ENCODE data around the gene CAMSAP2. TPM values are rescaled to one million over a fixed set of nuclear protein-coding genes. Genes with fewer than 3 reads are reported as not detected.

Gene CAMSAP2
- total and polyA plus RNA-seq, 10 of the 15 experiments (the other 5 are each of a cell fraction or from before 2014, with no cell fraction given): 3.9 to 19.8 (median 8.0) TPM

- TF ChIP-seq SMARCA5 (IDR thresholded peaks at IDR 0.05): 0 out of 2 replicates have a peak, but pooled peaks have one; percentile 4
Observed at GRCh38 chr1:200738949-200739651, 407 bp downstream of the CAMSAP2 start (continued).

DNA sequence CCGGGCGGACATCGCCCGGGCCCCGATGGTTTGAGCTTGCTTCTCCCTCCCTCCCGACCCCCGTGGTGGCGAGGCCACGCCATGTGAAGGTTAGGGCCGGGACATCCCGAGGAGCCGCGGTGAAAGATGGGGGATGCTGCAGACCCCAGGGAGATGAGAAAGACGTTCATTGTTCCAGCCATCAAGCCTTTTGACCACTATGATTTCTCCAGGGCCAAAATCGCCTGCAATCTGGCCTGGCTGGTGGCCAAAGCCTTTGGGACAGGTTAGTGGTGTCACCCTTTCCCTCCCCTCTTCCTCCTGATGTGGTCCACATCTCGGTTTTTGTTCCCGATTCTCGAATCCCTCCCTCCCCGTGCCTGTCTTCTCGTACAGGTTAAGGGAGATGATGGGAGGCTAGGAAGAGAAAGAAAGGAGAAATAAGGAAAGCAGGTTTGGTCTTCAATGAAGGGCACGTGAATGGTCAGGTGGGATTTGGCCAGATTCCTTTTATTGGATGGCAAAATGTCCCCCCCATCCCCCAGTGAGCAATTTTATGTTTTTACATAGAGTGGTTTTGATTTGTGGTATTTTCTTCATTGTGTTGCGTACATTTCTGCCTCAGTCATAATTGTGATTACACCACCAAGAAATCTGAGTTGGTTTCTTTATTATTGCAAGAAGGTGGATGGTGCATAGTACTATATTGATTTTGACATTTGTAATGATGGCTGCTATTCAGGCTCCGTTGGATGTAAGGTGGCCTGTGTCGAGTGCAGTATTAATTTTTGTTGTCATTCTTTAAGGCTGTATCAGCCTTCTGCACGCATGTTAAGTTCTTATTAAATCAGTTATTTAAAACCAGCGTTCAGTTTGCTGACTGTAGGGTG, 1.2 kb downstream of the CAMSAP2 start:
- H3K4me1 ChIP-seq (ENCODE audit: control insufficient read depth, insufficient read depth, low read length): peaks cover 5% of the 10 kb centered on the region
- FAIRE-seq (no peak), ATAC-seq (no peak; the same call in 2 of the 3 replicates), DNase-seq (ENCODE audit: low read depth, low spot score) (no peak)
- peak overlapping the region; percentile 92 for H3K4me2 ChIP-seq (ENCODE audit: control insufficient read depth, insufficient read depth)
- intact Hi-C loops (cut with micrococcal nuclease; ENCODE audit: unreplicated experiment) (loop anchor here (1.0 to 5.0 kb wide), 3 partner anchors 42 to 115 kb away; partner anchors contain the start of gene DDX59), in situ Hi-C loops (cut with MboI) (no loop called here)
- H3K79me2 ChIP-seq (ENCODE audit: control insufficient read depth, insufficient read depth, low read length): peaks cover 54% of the 10 kb centered on the region
- no peaks in the 10 kb centered on the region for H3K36me3 ChIP-seq (ENCODE audit: control insufficient read depth in 2 of 2, insufficient read depth in 2 of 2, low read length in 1 of 2)
- SMC1A ChIA-PET (ENCODE audit: uncharacterized antibody, unreplicated experiment): interaction anchor here (1.3 to 3.7 kb wide), 2 partner anchors 8 to 151 kb away, joined by 3 to 17 read pairs; no protein-coding TSS in a partner anchor
- peak overlapping the region; percentile 90 for H3K9ac ChIP-seq (ENCODE audit: control insufficient read depth, insufficient read depth, low read length)
- peak overlapping the region; percentile 88 for H3K27ac ChIP-seq (ENCODE audit: control insufficient read depth, insufficient read depth)
- WGBS (ENCODE audit: insufficient coverage, insufficient replicate concordance, low lambda C conversion rate, missing lambda C conversion rate): 7% methylated on average over 18 of the region's 26 CpGs
- RAD21 ChIA-PET (ENCODE audit: unreplicated experiment): interaction anchor here (1.0 to 3.2 kb wide), 5 partner anchors 41 to 118 kb away, joined by 3 to 21 read pairs (median 3); partner anchors contain the start of genes DDX59 and KIF14
- POLR2A ChIA-PET: interaction anchor here (0.9 to 2.7 kb wide), 5 partner anchors 41 to 112 kb away, joined by 3 to 21 read pairs (median 5); partner anchors contain the start of gene DDX59
- H3K27me3 ChIP-seq (replicated peaks in 1 of 2; ENCODE audit: control insufficient read depth in 2 of 2, insufficient read depth in 2 of 2, low read length in 1 of 2): no peaks in the 10 kb centered on the region
- H2AFZ ChIP-seq (ENCODE audit: control insufficient read depth, low read depth, low read length): peak overlapping the region; percentile 57
- H4K20me1 ChIP-seq (ENCODE audit: control insufficient read depth, insufficient read depth): no peaks in the 10 kb centered on the region
- no peaks in the 10 kb centered on the region for H3K9me3 ChIP-seq (replicated peaks; ENCODE audit: control insufficient read depth, insufficient read depth, low read length)
- BruUV-seq (replicated peaks): no TSS peak
- H3K4me3 ChIP-seq: peak overlapping the region; percentile 99
- CTCF ChIA-PET: interaction anchor here (1.0 to 1.2 kb wide), 3 partner anchors 41 to 70 kb away, joined by 3 to 4 read pairs (median 3); no protein-coding TSS in a partner anchor
- TF ChIP-seq, protein P1, sequence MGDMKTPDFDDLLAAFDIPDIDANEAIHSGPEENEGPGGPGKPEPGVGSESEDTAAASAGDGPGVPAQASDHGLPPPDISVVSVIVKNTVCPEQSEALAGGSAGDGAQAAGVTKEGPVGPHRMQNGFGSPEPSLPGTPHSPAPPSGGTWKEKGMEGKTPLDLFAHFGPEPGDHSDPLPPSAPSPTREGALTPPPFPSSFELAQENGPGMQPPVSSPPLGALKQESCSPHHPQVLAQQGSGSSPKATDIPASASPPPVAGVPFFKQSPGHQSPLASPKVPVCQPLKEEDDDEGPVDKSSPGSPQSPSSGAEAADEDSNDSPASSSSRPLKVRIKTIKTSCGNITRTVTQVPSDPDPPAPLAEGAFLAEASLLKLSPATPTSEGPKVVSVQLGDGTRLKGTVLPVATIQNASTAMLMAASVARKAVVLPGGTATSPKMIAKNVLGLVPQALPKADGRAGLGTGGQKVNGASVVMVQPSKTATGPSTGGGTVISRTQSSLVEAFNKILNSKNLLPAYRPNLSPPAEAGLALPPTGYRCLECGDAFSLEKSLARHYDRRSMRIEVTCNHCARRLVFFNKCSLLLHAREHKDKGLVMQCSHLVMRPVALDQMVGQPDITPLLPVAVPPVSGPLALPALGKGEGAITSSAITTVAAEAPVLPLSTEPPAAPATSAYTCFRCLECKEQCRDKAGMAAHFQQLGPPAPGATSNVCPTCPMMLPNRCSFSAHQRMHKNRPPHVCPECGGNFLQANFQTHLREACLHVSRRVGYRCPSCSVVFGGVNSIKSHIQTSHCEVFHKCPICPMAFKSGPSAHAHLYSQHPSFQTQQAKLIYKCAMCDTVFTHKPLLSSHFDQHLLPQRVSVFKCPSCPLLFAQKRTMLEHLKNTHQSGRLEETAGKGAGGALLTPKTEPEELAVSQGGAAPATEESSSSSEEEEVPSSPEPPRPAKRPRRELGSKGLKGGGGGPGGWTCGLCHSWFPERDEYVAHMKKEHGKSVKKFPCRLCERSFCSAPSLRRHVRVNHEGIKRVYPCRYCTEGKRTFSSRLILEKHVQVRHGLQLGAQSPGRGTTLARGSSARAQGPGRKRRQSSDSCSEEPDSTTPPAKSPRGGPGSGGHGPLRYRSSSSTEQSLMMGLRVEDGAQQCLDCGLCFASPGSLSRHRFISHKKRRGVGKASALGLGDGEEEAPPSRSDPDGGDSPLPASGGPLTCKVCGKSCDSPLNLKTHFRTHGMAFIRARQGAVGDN (IDR thresholded peaks at IDR 0.05): no peak
- TF ChIP-seq EP300 (IDR thresholded peaks at IDR 0.05; ENCODE audit: borderline replicate concordance in 1 of 2, control insufficient read depth in 1 of 2, low read depth in 2 of 2, low read length in 2 of 2) (no peak), NR2C2 (IDR thresholded peaks at IDR 0.05; ENCODE audit: borderline replicate concordance, control insufficient read depth, insufficient read length, low read depth) (no peak), ESRRA (IDR thresholded peaks at IDR 0.05; ENCODE audit: low read length) (no peak), SMARCA5 (IDR thresholded peaks at IDR 0.05) (no peak), MTA3 (IDR thresholded peaks at IDR 0.05; ENCODE audit: borderline replicate concordance, low read length) (no peak), RUNX3 (IDR thresholded peaks at IDR 0.05; ENCODE audit: low read length) (peak; percentile 18; the same call in 1 of the 2 replicates), NKRF (conservative IDR thresholded peaks at IDR 0.05) (no peak), ELK1 (IDR thresholded peaks at IDR 0.05; ENCODE audit: low read depth, low read length) (no peak), ZNF217 (IDR thresholded peaks at IDR 0.05) (no peak)

All from GM12878 (cell line).